K562 (cell line): Measurements from ENCODE around the gene BBC3. TPM values are rescaled to one million over a fixed set of nuclear protein-coding genes. Genes with fewer than 3 reads are reported as not detected.
A peak's percentile ranks its signal among the peaks of the same experiment; 100 is the strongest.

Experiments used
- BACH1 ChIP-seq: fragments of 200-800 bp; sonication (Bioruptor generic); IDR thresholded peaks from 2 replicates; pipeline ENCODE4 v1.6.1; 2016; ENCODE audit warnings: missing genetic modification characterization, missing compliant biosample characterization
- BCOR ChIP-seq: fragments of 450-650 bp; IDR thresholded peaks from 2 replicates; pipeline ENCODE4 v1.6.1; 2016
- BRD9 ChIP-seq: fragments of 450-650 bp; IDR thresholded peaks from 2 replicates; pipeline ENCODE4 v1.6.1; 2018; ENCODE audit warnings: low read depth; ENCODE audit not compliant: partially characterized antibody
- CTCFL ChIP-seq: IDR thresholded peaks from 2 replicates; pipeline ENCODE4 v1.6.1; 2011; ENCODE audit warnings: borderline replicate concordance, low read depth, mild to moderate bottlenecking, moderate library complexity, low read length; ENCODE audit not compliant: insufficient read depth, poor library complexity, severe bottlenecking
- FOXM1 ChIP-seq, 2 experiments: fragments of 450-650 bp in 1 of 2; sonication (generic) in 1 of 2; formaldehyde crosslinking in 1 of 2; IDR thresholded peaks; 2 replicates each; pipeline versions ENCODE4 v1.6.1 to v1.9.0; 2017 to 2022; ENCODE audit warnings: low read depth in 2 of 2, mild to moderate bottlenecking in 2 of 2, missing genetic modification reagents in 1 of 2, moderate library complexity in 1 of 2
- HLTF ChIP-seq: fragments of 450-650 bp; IDR thresholded peaks from 2 replicates; pipeline ENCODE4 v1.6.1; 2016
- HMGXB4 ChIP-seq: sonication (generic); formaldehyde crosslinking; IDR thresholded peaks from 2 replicates; pipeline ENCODE4 v1.8.1; 2023; ENCODE audit warnings: mild to moderate bottlenecking, missing genetic modification reagents
- ID3 ChIP-seq, 2 experiments: fragments of 250-450 bp in 1 of 2; fragments of 450-650 bp in 1 of 2; sonication (Bioruptor Pico) in 1 of 2; IDR thresholded peaks; 2 replicates each; pipeline versions ENCODE4 v1.6.1 to v1.8.0; 2016 to 2021; ENCODE audit warnings: mild to moderate bottlenecking in 2 of 2, moderate library complexity in 2 of 2, missing compliant biosample characterization in 1 of 2, missing genetic modification characterization in 1 of 2
- MTA1 ChIP-seq: fragments of 450-650 bp; IDR thresholded peaks from 2 replicates; pipeline ENCODE4 v1.6.1; 2017; ENCODE audit warnings: borderline replicate concordance
- NELFE ChIP-seq: IDR thresholded peaks from 2 replicates; pipeline ENCODE4 v1.6.1; 2011; ENCODE audit warnings: mild to moderate bottlenecking; ENCODE audit not compliant: insufficient read depth, insufficient read length
- RAD51 ChIP-seq: fragments of 450-650 bp; IDR thresholded peaks from 2 replicates; pipeline ENCODE4 v1.7.1; 2016; ENCODE audit warnings: low read depth, mild to moderate bottlenecking, borderline replicate concordance
- SMARCE1 ChIP-seq: fragments of 450-650 bp; IDR thresholded peaks from 2 replicates; pipeline ENCODE4 v1.7.1; 2016; ENCODE audit warnings: mild to moderate bottlenecking
- SMC3 ChIP-seq: conservative IDR thresholded peaks from 2 replicates; pipeline ENCODE4 v1.6.1; 2011; ENCODE audit warnings: low read depth, low read length, improper control_type of control experiment; ENCODE audit not compliant: insufficient read depth
- TFAP4 ChIP-seq: sonication (generic); formaldehyde crosslinking; IDR thresholded peaks from 2 replicates; pipeline ENCODE4 v1.8.0; 2022; ENCODE audit warnings: missing genetic modification reagents, mild to moderate bottlenecking, moderate library complexity, borderline replicate concordance
- TRIM24 ChIP-seq, 2 experiments: fragments of 450-650 bp; IDR thresholded peaks; 2 replicates each; pipeline ENCODE4 v1.6.1; 2016
- YBX1 ChIP-seq: fragments of 450-650 bp; IDR thresholded peaks from 2 replicates; pipeline ENCODE4 v1.7.1; 2016; ENCODE audit warnings: mild to moderate bottlenecking
- ZBTB2 ChIP-seq: fragments of 450-650 bp; IDR thresholded peaks from 2 replicates; pipeline ENCODE4 v1.6.1; 2016; ENCODE audit warnings: antibody characterized with exemption
- ZKSCAN3 ChIP-seq: fragments of 250-450 bp; sonication (Bioruptor Pico); IDR thresholded peaks from 2 replicates; pipeline ENCODE4 v1.4.0; 2020
- ZNF12 ChIP-seq: sonication (generic); formaldehyde crosslinking; IDR thresholded peaks from 2 replicates; pipeline ENCODE4 v1.4.0; 2020; ENCODE audit warnings: mild to moderate bottlenecking, missing genetic modification reagents
- ZNF764 ChIP-seq: fragments of 250-450 bp; sonication (Bioruptor Pico); IDR thresholded peaks from 2 replicates; pipeline ENCODE4 v1.4.0; 2020; ENCODE audit warnings: low read depth, mild to moderate bottlenecking, moderate library complexity
- polyA plus RNA-seq, 8 experiments: library from polyadenylated mRNA; depleted of rRNA in 4 of 8; stranded (reverse) in 5 of 8; unstranded in 3 of 8; fragments of >200 nt; fragmentation: Nextera tagmentation in 2 of 8; fragmentation: Illumina TruSeq in 1 of 8; extraction: Ambion mirVana in 2 of 8; extraction: Trizol in 1 of 8; gene quantifications; 2 replicates each; pipeline versions ENCODE4 v1.2.1 to v1.2.3, GENCODE V29; 2011 to 2014; ENCODE audit warnings: inconsistent platforms in 1 of 8, missing spikeins in 1 of 8
- total RNA-seq, 7 experiments: library from RNA; depleted of rRNA in 6 of 7; stranded (reverse); fragments of >200 nt in 6 of 7; fragmentation: Illumina TruSeq in 2 of 7; extraction: Trizol in 2 of 7; gene quantifications; 2 replicates each; pipeline versions ENCODE4 v1.2.1 to v1.2.3, GENCODE V29; 2011 to 2021; ENCODE audit warnings: low replicate concordance in 1 of 7

The BBC3 gene
- total and polyA plus RNA-seq, 9 of the 15 experiments (the other 6 are each of a cell fraction or from before 2014, with no cell fraction given): 0.15 to 30.7 (median 4.8) TPM

GRCh38 chr19:47247308-47247990 is 16.4 kb upstream of the BBC3 start (continued):
- TF ChIP-seq TFAP4 (CRISPR knock-in tag) (peak; percentile 52; the same call in 1 of the 2 replicates), ID3 (CRISPR knock-in tag; IDR thresholded peaks at IDR 0.05) (no peak), ID3 (tag; IDR thresholded peaks at IDR 0.05) (peak; percentile 66; the same call in 1 of the 2 replicates), BRD9 (peak; percentile 80), YBX1 (no peak), CTCFL (peak; percentile 68), FOXM1 (IDR thresholded peaks at IDR 0.05; ENCODE audit: low read depth) (peak; percentile 52), FOXM1 (CRISPR knock-in tag; IDR thresholded peaks at IDR 0.05; ENCODE audit: low read depth) (no peak), BCOR (peak; percentile 99), HMGXB4 (CRISPR knock-in tag) (peak; percentile 53; the same call in 1 of the 2 replicates), NELFE (no peak), SMC3 (peak; percentile 64), ZKSCAN3 (CRISPR knock-in tag) (no peak), HLTF (peak; percentile 94), ZBTB2 (0 out of 2 replicates have a peak, but pooled peaks have one; percentile 26), MTA1 (0 out of 2 replicates have a peak, but pooled peaks have one; percentile 59), SMARCE1 (0 out of 2 replicates have a peak, but pooled peaks have one; percentile 26), TRIM24 (IDR thresholded peaks at IDR 0.05) (peak in 1 of 2 experiments; percentile 40; a peak in 1 of 4 replicates), RAD51 (peak; percentile 8; the same call in 1 of the 2 replicates), BACH1 (tag) (0 out of 2 replicates have a peak, but pooled peaks have one; percentile 24), ZNF12 (CRISPR knock-in tag) (no peak), ZNF764 (CRISPR knock-in tag) (no peak)
